ENCODE measurements around the gene GFRA4. TPM values are rescaled to one million over a fixed set of nuclear protein-coding genes. Genes with fewer than 3 reads are reported as not detected.
A peak's percentile ranks its signal among the peaks of the same experiment; 100 is the strongest.

Gene GFRA4, protein sequence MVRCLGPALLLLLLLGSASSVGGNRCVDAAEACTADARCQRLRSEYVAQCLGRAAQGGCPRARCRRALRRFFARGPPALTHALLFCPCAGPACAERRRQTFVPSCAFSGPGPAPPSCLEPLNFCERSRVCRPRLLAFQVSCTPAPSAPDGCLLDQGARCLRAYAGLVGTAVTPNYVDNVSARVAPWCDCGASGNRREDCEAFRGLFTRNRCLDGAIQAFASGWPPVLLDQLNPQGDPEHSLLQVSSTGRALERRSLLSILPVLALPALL
- polyA plus RNA-seq (2013) = not detected in 2 replicates

DNA sequence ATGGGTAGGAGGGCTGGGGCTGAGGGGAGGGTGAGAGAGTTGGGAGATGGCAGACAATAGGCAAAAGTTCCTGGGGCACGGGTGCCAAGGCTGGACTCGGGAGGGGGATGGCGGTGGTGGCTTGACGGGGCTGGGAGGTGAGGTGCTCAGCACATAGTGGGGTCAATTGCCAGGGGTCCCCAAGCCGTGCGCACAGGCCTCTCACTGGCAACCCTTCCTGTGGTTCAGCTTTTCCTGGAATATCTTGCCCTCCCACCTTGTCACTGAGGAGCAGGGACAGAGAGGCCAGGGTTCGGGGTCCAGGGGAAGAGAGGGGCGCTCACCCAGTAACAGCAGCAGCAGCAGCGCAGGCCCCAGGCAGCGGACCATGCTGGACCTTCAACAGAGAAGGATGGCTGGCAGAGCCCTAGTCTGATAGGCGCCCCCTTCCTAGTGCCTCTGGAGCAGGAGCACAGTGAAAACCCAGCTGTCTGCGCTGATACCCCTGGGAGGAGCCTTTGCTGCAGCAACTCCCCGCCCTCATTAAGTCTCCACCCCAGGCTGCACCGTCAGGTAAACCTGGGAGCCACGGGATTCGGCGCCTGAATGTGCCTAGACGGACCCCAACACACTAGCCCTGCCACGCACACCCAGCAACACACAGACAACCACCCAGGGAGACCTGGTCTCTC lies at the start of gene GFRA4:
GFRA4 (minus strand) TSS at position 369 of the 671 bp plus-strand sequence; CDS start at position 369, 0 bp downstream.
- Histone ChIP-seq H3K79me2 (ENCODE audit: control insufficient read depth, insufficient read depth, low read length, poor library complexity) (no peaks in the 10 kb centered on the region), H3K4me1 (ENCODE audit: control insufficient read depth in 1 of 2, insufficient read depth in 2 of 2, low read length in 2 of 2) (no peaks in the 10 kb centered on the region), H3K23ac (ENCODE audit: low read length) (no peak within 1 kb of the TSS), H3K4me3 (ENCODE audit: low read depth, low read length) (no peak within 1 kb of the TSS), H2AFZ (ENCODE audit: insufficient read depth, low read length, poor library complexity) (no peak within 1 kb of the TSS), H2BK12ac (ENCODE audit: low read length) (no peak within 1 kb of the TSS), H4K8ac (ENCODE audit: low read depth, low read length) (no peak within 1 kb of the TSS), H3K9me3 (ENCODE audit: insufficient read depth, low read depth, low read length) (peaks cover 13% of the 10 kb centered on the region), H4K91ac (ENCODE audit: low read depth, low read length) (no peak within 1 kb of the TSS), H3K27ac (ENCODE audit: low read depth, low read length) (no peak within 1 kb of the TSS), H3K18ac (ENCODE audit: low read length) (no peak within 1 kb of the TSS), H3K4ac (ENCODE audit: low read depth, low read length) (no peak within 1 kb of the TSS), H3K14ac (ENCODE audit: low read length) (no peak within 1 kb of the TSS), H4K12ac (ENCODE audit: low read depth, low read length) (no peak within 1 kb of the TSS), H3K9ac (ENCODE audit: low read length) (no peak within 1 kb of the TSS), H3K36me3 (ENCODE audit: control insufficient read depth in 1 of 2, insufficient read depth in 2 of 2, low read length in 2 of 2) (no peaks in the 10 kb centered on the region), H2AK5ac (ENCODE audit: low read length) (no peak within 1 kb of the TSS), H3K27me3 (ENCODE audit: insufficient read depth, low read length) (no peaks in the 10 kb centered on the region), H3K4me2 (ENCODE audit: low read length) (no peak within 1 kb of the TSS), H2BK5ac (ENCODE audit: low read depth, low read length, poor library complexity) (no peak within 1 kb of the TSS), H2BK120ac (ENCODE audit: insufficient read depth, low read length, poor library complexity) (no peak within 1 kb of the TSS), H3K79me1 (ENCODE audit: low read length) (no peaks in the 10 kb centered on the region)
- DNase-seq = no peak
- no CpG with 5 or more reads among the region's 19 CpGs for WGBS (ENCODE audit: extremely low coverage, insufficient coverage, insufficient read length)

DNA sequence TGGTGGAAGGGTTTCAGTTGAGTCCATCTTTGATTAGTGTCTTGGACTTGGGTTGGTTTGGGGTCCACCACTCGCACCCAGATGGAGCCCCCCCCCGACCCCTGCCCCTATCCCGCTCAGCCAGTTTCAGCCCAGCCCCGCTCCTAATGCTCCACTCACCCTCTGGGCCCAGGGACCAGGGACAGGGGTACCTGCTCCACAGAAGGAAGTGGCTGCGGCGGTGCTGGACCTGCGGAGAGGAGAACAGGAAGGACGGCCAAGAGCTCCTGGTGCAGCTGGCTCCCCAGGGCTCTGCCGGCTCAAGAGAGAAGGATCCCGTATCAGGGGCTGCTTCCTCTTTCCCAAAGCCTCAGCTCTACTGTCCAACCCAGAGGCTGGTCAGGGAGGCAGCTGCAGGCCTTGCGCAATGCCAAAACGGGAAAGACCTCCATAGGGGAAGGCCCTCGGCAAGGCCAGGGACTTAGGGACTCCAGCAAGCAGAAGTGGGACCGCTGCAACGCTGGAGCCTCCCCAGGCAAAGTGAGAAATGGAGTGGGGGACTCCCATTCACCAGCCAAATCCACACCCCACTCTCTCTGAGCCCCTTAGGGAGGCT lies 49.2 kb upstream of the GFRA4 start, which contains the start of gene SIGLEC1:
SIGLEC1 (minus strand) TSS at position 322 of the 595 bp plus-strand sequence. CDS start 5,472 bp downstream, outside the sequence.
- H3K18ac ChIP-seq (ENCODE audit: low read length) = no peak within 1 kb of the TSS
- no peak within 1 kb of the TSS for H2AK5ac ChIP-seq (ENCODE audit: low read length)
- H2BK12ac ChIP-seq (ENCODE audit: low read length) = no peak within 1 kb of the TSS
- no peak within 1 kb of the TSS for H2AFZ ChIP-seq (ENCODE audit: insufficient read depth, low read length, poor library complexity)
- peak; percentile 42 to 58 for DNase-seq
- no peaks in the 10 kb centered on the region for H3K9me3 ChIP-seq (ENCODE audit: insufficient read depth, low read depth, low read length)
- H3K27me3 ChIP-seq (ENCODE audit: insufficient read depth, low read length) = no peaks in the 10 kb centered on the region
- H4K91ac ChIP-seq (ENCODE audit: low read depth, low read length) = no peak within 1 kb of the TSS
- H4K12ac ChIP-seq (ENCODE audit: low read depth, low read length) = no peak within 1 kb of the TSS
- H3K9ac ChIP-seq (ENCODE audit: low read length) = no peak within 1 kb of the TSS
- H3K4me2 ChIP-seq (ENCODE audit: low read length) = no peak within 1 kb of the TSS
- H3K4ac ChIP-seq (ENCODE audit: low read depth, low read length) = no peak within 1 kb of the TSS
- no peak within 1 kb of the TSS for H3K23ac ChIP-seq (ENCODE audit: low read length)
- no peak within 1 kb of the TSS for H2BK5ac ChIP-seq (ENCODE audit: low read depth, low read length, poor library complexity)
- no peak within 1 kb of the TSS for H3K27ac ChIP-seq (ENCODE audit: low read depth, low read length)
- H4K8ac ChIP-seq (ENCODE audit: low read depth, low read length) = no peak within 1 kb of the TSS
- H3K36me3 ChIP-seq (ENCODE audit: control insufficient read depth in 1 of 2, insufficient read depth in 2 of 2, low read length in 2 of 2) = no peaks in the 10 kb centered on the region
- WGBS (ENCODE audit: extremely low coverage, insufficient coverage, insufficient read length) = no CpG with 5 or more reads among the region's 15 CpGs
- H2BK120ac ChIP-seq (ENCODE audit: insufficient read depth, low read length, poor library complexity) = no peak within 1 kb of the TSS
- no peak within 1 kb of the TSS for H3K4me3 ChIP-seq (ENCODE audit: low read depth, low read length)
- no peaks in the 10 kb centered on the region for H3K79me1 ChIP-seq (ENCODE audit: low read length)
- no peaks in the 10 kb centered on the region for H3K79me2 ChIP-seq (ENCODE audit: control insufficient read depth, insufficient read depth, low read length, poor library complexity)
- no peak within 1 kb of the TSS for H3K14ac ChIP-seq (ENCODE audit: low read length)
- no peaks in the 10 kb centered on the region for H3K4me1 ChIP-seq (ENCODE audit: control insufficient read depth in 1 of 2, insufficient read depth in 2 of 2, low read length in 2 of 2)

DNA sequence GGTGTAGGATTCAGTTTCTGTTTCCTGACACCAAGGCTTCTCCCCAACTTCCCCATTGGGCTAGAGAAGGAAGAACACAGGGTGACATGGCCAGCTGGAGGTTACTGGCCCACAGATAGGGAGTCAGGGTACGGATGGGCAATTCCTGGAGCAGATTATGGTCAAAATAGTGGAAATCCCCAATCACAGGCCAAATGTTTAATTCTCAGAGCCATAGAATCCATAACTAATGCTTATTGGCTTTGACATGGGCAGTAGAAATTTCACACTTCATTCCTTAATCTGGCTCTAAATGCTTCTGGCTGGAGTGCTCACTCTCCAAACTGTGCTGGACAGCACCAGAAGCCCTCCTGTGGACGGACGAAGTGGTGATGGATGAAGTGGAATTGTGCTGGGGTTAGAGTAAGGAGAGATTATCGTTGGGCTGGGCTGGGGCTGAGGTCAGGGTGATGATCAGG lies 48.3 kb upstream of the GFRA4 start:
- H3K27ac ChIP-seq (ENCODE audit: low read depth, low read length) = no peak overlapping the region
- H2BK120ac ChIP-seq (ENCODE audit: insufficient read depth, low read length, poor library complexity) = no peak overlapping the region
- H4K8ac ChIP-seq (ENCODE audit: low read depth, low read length) = no peak overlapping the region
- H3K36me3 ChIP-seq (ENCODE audit: control insufficient read depth in 1 of 2, insufficient read depth in 2 of 2, low read length in 2 of 2) = no peaks in the 10 kb centered on the region
- no peak overlapping the region for H4K91ac ChIP-seq (ENCODE audit: low read depth, low read length)
- H3K79me2 ChIP-seq (ENCODE audit: control insufficient read depth, insufficient read depth, low read length, poor library complexity) = no peaks in the 10 kb centered on the region
- H3K4me3 ChIP-seq (ENCODE audit: low read depth, low read length) = no peak overlapping the region
- no peak overlapping the region for H2BK5ac ChIP-seq (ENCODE audit: low read depth, low read length, poor library complexity)
- H3K4me2 ChIP-seq (ENCODE audit: low read length) = no peak overlapping the region
- no peaks in the 10 kb centered on the region for H3K27me3 ChIP-seq (ENCODE audit: insufficient read depth, low read length)
- H3K18ac ChIP-seq (ENCODE audit: low read length) = no peak overlapping the region
- H3K4ac ChIP-seq (ENCODE audit: low read depth, low read length) = no peak overlapping the region
- no peak overlapping the region for H3K9ac ChIP-seq (ENCODE audit: low read length)
- no peak overlapping the region for H2AK5ac ChIP-seq (ENCODE audit: low read length)
- no peak overlapping the region for H2AFZ ChIP-seq (ENCODE audit: insufficient read depth, low read length, poor library complexity)
- H3K14ac ChIP-seq (ENCODE audit: low read length) = no peak overlapping the region
- WGBS (ENCODE audit: extremely low coverage, insufficient coverage, insufficient read length) = 100% methylated on average over 1 of the region's 4 CpGs
- H3K9me3 ChIP-seq (ENCODE audit: insufficient read depth, low read depth, low read length) = no peaks in the 10 kb centered on the region
- no peak overlapping the region for H3K23ac ChIP-seq (ENCODE audit: low read length)
- no peak for DNase-seq
- no peak overlapping the region for H2BK12ac ChIP-seq (ENCODE audit: low read length)
- no peak overlapping the region for H4K12ac ChIP-seq (ENCODE audit: low read depth, low read length)
- no peaks in the 10 kb centered on the region for H3K79me1 ChIP-seq (ENCODE audit: low read length)
- no peaks in the 10 kb centered on the region for H3K4me1 ChIP-seq (ENCODE audit: control insufficient read depth in 1 of 2, insufficient read depth in 2 of 2, low read length in 2 of 2)

DNA sequence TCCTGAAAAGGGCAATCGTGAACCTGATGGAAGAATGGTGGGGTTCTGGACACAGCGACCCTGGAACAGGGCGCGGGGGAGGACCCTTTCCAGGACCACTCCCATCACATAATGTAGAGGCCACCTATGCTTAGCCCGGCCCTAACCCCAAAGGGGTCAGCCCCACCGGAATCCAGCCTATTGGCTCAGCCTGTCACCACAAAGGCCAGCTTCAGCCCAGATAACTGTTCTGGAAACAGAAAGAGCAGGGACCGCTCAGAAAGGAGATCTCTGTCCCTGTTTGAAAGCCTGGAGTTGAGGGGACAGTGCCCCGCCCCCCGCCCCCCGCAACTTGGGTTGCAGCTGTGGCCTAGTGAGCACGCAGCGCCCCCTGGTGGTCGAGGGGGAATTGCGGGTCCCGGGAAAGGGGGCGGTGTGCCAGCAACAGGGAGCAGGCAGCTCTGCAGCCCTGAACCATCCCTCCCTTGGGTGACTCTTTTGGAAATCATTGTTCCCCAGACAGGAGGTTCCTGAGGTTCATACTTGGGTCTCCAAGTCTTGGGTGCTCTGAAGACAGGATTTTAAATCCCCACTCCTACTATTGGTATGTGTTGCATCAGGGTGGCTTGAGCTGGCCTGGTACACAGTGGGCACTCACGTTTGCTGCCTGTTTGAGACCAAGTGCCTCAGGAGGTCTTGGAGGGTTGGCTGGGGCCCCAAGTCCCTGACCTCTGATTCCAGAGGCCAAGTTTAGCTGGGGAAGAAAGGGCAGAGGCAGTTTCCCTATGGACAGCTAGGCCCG lies 47.7 kb upstream of the GFRA4 start:
- no peaks in the 10 kb centered on the region for H3K79me2 ChIP-seq (ENCODE audit: control insufficient read depth, insufficient read depth, low read length, poor library complexity)
- no peak overlapping the region for H2BK12ac ChIP-seq (ENCODE audit: low read length)
- H3K4me2 ChIP-seq (ENCODE audit: low read length) = no peak overlapping the region
- DNase-seq = peak in 1 of 2 donors; percentile 70
- H2BK120ac ChIP-seq (ENCODE audit: insufficient read depth, low read length, poor library complexity) = no peak overlapping the region
- H3K18ac ChIP-seq (ENCODE audit: low read length) = no peak overlapping the region
- no CpG with 5 or more reads among the region's 18 CpGs for WGBS (ENCODE audit: extremely low coverage, insufficient coverage, insufficient read length)
- no peaks in the 10 kb centered on the region for H3K4me1 ChIP-seq (ENCODE audit: control insufficient read depth in 1 of 2, insufficient read depth in 2 of 2, low read length in 2 of 2)
- no peak overlapping the region for H2AK5ac ChIP-seq (ENCODE audit: low read length)
- no peak overlapping the region for H4K12ac ChIP-seq (ENCODE audit: low read depth, low read length)
- no peak overlapping the region for H3K23ac ChIP-seq (ENCODE audit: low read length)
- no peaks in the 10 kb centered on the region for H3K79me1 ChIP-seq (ENCODE audit: low read length)
- H4K8ac ChIP-seq (ENCODE audit: low read depth, low read length) = no peak overlapping the region
- no peak overlapping the region for H3K14ac ChIP-seq (ENCODE audit: low read length)
- no peaks in the 10 kb centered on the region for H3K27me3 ChIP-seq (ENCODE audit: insufficient read depth, low read length)
- H2BK5ac ChIP-seq (ENCODE audit: low read depth, low read length, poor library complexity) = no peak overlapping the region
- H3K27ac ChIP-seq (ENCODE audit: low read depth, low read length) = no peak overlapping the region
- H3K36me3 ChIP-seq (ENCODE audit: control insufficient read depth in 1 of 2, insufficient read depth in 2 of 2, low read length in 2 of 2) = no peaks in the 10 kb centered on the region
- H3K9me3 ChIP-seq (ENCODE audit: insufficient read depth, low read depth, low read length) = no peaks in the 10 kb centered on the region
- no peak overlapping the region for H3K4me3 ChIP-seq (ENCODE audit: low read depth, low read length)
- no peak overlapping the region for H4K91ac ChIP-seq (ENCODE audit: low read depth, low read length)
- H3K4ac ChIP-seq (ENCODE audit: low read depth, low read length) = no peak overlapping the region
- H2AFZ ChIP-seq (ENCODE audit: insufficient read depth, low read length, poor library complexity) = no peak overlapping the region
- H3K9ac ChIP-seq (ENCODE audit: low read length) = no peak overlapping the region
